GM06990 (cell line): Measurements from ENCODE around the gene CIC.
"Not testable (repeated sequence)": the region's sequence is repeated elsewhere in the genome, so short reads cannot be mapped to it uniquely, and the experiment has no call there.

Experiments
- DNase-seq: peaks from one replicate; pipeline ENCODE4 v3.0.0-alpha.2; 2011; ENCODE audit not compliant: insufficient read length; ENCODE audit errors: extremely low read depth
- H3K27me3 ChIP-seq: replicated peaks from 2 replicates; pipeline ENCODE4 v1.6.0; 2011; ENCODE audit warnings: low read length; ENCODE audit not compliant: control insufficient read depth, insufficient read depth
- H3K36me3 ChIP-seq: 2 replicates; pipeline ENCODE4 v1.5.1; 2011; ENCODE audit warnings: low read length; ENCODE audit not compliant: control insufficient read depth, insufficient read depth
- H3K4me3 ChIP-seq: replicated peaks from 2 replicates; pipeline ENCODE4 v1.5.1; 2011; ENCODE audit warnings: low read depth, mild to moderate bottlenecking, control low read depth, low read length
- CTCF ChIP-seq: IDR thresholded peaks from 2 replicates; pipeline ENCODE4 v1.5.1; 2011; ENCODE audit warnings: low read length, control low read depth, mild to moderate bottlenecking, inconsistent platforms; ENCODE audit not compliant: insufficient read depth, poor library complexity, severe bottlenecking

The CIC gene

GRCh38 chr19:42253245-42254088, 15.6 kb upstream of the CIC start:
- peaks cover 2% of the 10 kb centered on the region for H3K36me3 ChIP-seq
- TF ChIP-seq CTCF = no peak
- peak; percentile 57 for DNase-seq

GRCh38 chr19:42254089-42254849, 14.8 kb upstream of the CIC start:
- peak; percentile 81 for DNase-seq
- peak; percentile 0 for TF ChIP-seq CTCF
- peak overlapping the region; percentile 87 for H3K4me3 ChIP-seq

More at GRCh38 chr19:42253245-42254088, 15.6 kb upstream of the CIC start:
- Histone ChIP-seq H3K4me3 (peak overlapping the region; percentile 87), H3K27me3 (no peaks in the 10 kb centered on the region)

GRCh38 chr19:42254850-42255765, 13.9 kb upstream of the CIC start, which contains the start of gene ERF:
TSS of gene ERF (minus strand) at chr19:42255128. CDS start at chr19:42254999, 129 bp downstream.
- no peak for TF ChIP-seq CTCF
- Histone ChIP-seq H3K36me3 (no peaks in the 10 kb centered on the region; the same call in 1 of the 2 replicates), H3K27me3 (no peaks in the 10 kb centered on the region), H3K4me3 (peak within 1 kb of the TSS; percentile 87)
- peak; percentile 94 for DNase-seq

More at GRCh38 chr19:42254089-42254849, 14.8 kb upstream of the CIC start:
- Histone ChIP-seq H3K36me3 (peaks cover 2% of the 10 kb centered on the region), H3K27me3 (no peaks in the 10 kb centered on the region)

GRCh38 chr19:42255766-42256745, 13.0 kb upstream of the CIC start:
- no peaks in the 10 kb centered on the region for H3K36me3 ChIP-seq
- H3K4me3 ChIP-seq = peak overlapping the region; percentile 69
- TF ChIP-seq CTCF = no peak
- no peaks in the 10 kb centered on the region for H3K27me3 ChIP-seq
- DNase-seq = no peak

GRCh38 chr19:42257842-42258241, 11.2 kb upstream of the CIC start:
- not testable (repeated sequence) for H3K36me3 ChIP-seq, DNase-seq, H3K4me3 ChIP-seq, H3K27me3 ChIP-seq
